GM12878 (cell line): ENCODE data around the gene BMERB1. TPM values are rescaled to one million over a fixed set of nuclear protein-coding genes. Genes with fewer than 3 reads are reported as not detected.

ENCODE experiments used
- ATAC-seq: fragments of 200-7000 bp; cut with Tn5 transposase; 3 replicates; pipeline ENCODE4 v1.9.1; 2020; ENCODE audit warnings: mild to moderate bottlenecking, moderate library complexity
- BruUV-seq: library from RNA; stranded (reverse); fragments of 400-500 nt; replicated peaks from 2 replicates; lab custom pipeline; 2021; lab: Mats Ljungman, UMichigan
- CTCF ChIA-PET: fragments of 300-600 bp; sonication (Branson Sonifier 250); formaldehyde crosslinking; extraction: SDS; loops from one replicate; lab custom pipeline; 2021; ENCODE audit warnings: inconsistent platforms; lab: Yijun Ruan, JAX
- POLR2A ChIA-PET: fragments of 350-600 bp; formaldehyde crosslinking; extraction: SDS; loops from one replicate; lab custom pipeline; 2021; ENCODE audit warnings: inconsistent platforms; lab: Charles Lee
- RAD21 ChIA-PET: fragments of 300-600 bp; sonication (Branson Sonifier 250); formaldehyde crosslinking; loops from one replicate; lab custom pipeline; 2023; ENCODE audit warnings: antibody characterized with exemption; ENCODE audit not compliant: unreplicated experiment; lab: Charles Lee
- SMC1A ChIA-PET: fragments of 300-600 bp; sonication (Branson Sonifier 250); formaldehyde crosslinking; loops from one replicate; lab custom pipeline; 2023; ENCODE audit not compliant: unreplicated experiment, uncharacterized antibody; lab: Charles Lee
- DNase-seq: peaks from one replicate; pipeline ENCODE4 v3.0.0-alpha.2; 2011; ENCODE audit warnings: low read depth, low spot score
- FAIRE-seq: peaks from 3 replicates; lab custom pipeline; 2011; peaks lifted over from hg19 to GRCh38; lab: Jason Lieb, UNC
- H2AFZ ChIP-seq: 2 replicates; pipeline ENCODE4 v1.6.0; 2011; ENCODE audit warnings: low read depth, low read length, control low read depth; ENCODE audit not compliant: control insufficient read depth
- H3K27ac ChIP-seq: 2 replicates; pipeline ENCODE4 v1.5.1; 2011; ENCODE audit warnings: control low read depth; ENCODE audit not compliant: control insufficient read depth, insufficient read depth
- H3K27me3 ChIP-seq, 2 experiments: replicated peaks in 1 of 2; 2 replicates each; pipeline versions ENCODE4 v1.6.0 to v1.6.1; 2011; ENCODE audit warnings: low read length in 1 of 2; ENCODE audit not compliant: control insufficient read depth in 2 of 2, insufficient read depth in 2 of 2
- H3K36me3 ChIP-seq, 2 experiments: 2 replicates each; pipeline ENCODE4 v1.5.1; 2011; ENCODE audit warnings: low read length in 1 of 2; ENCODE audit not compliant: control insufficient read depth in 2 of 2, insufficient read depth in 2 of 2
- H3K4me1 ChIP-seq: 2 replicates; pipeline ENCODE4 v1.6.1; 2011; ENCODE audit warnings: mild to moderate bottlenecking, low read length, moderate library complexity, mixed read lengths; ENCODE audit not compliant: control insufficient read depth, insufficient read depth
- H3K4me2 ChIP-seq: 2 replicates; pipeline ENCODE4 v1.6.0; 2011; ENCODE audit warnings: control low read depth; ENCODE audit not compliant: control insufficient read depth, insufficient read depth
- H3K4me3 ChIP-seq: fragments of 200-600 bp; sonication (generic); 2 replicates; pipeline ENCODE4 v1.5.1; 2016
- H3K79me2 ChIP-seq: 2 replicates; pipeline ENCODE4 v1.6.0; 2011; ENCODE audit warnings: low read length; ENCODE audit not compliant: control insufficient read depth, insufficient read depth
- H3K9ac ChIP-seq: 2 replicates; pipeline ENCODE4 v1.8.0; 2011; ENCODE audit warnings: low read length, control low read depth, mixed read lengths; ENCODE audit not compliant: control insufficient read depth, insufficient read depth
- H3K9me3 ChIP-seq: replicated peaks from 3 replicates; pipeline ENCODE4 v1.5.1; 2011; ENCODE audit warnings: mild to moderate bottlenecking, low read length; ENCODE audit not compliant: control insufficient read depth, insufficient read depth
- H4K20me1 ChIP-seq: 2 replicates; pipeline ENCODE4 v1.6.0; 2011; ENCODE audit not compliant: control insufficient read depth, insufficient read depth
- BMI1 ChIP-seq: fragments of 450-650 bp; IDR thresholded peaks from 2 replicates; pipeline ENCODE4 v1.6.1; 2016; ENCODE audit warnings: mild to moderate bottlenecking, moderate library complexity, borderline replicate concordance
- CEBPZ ChIP-seq: fragments of 150-350 bp; IDR thresholded peaks from 2 replicates; pipeline ENCODE4 v1.6.1; 2016; ENCODE audit warnings: low read depth, low read length
- EZH2 ChIP-seq: IDR thresholded peaks from 2 replicates; pipeline ENCODE4 v1.6.1; 2012; ENCODE audit warnings: low read depth, mild to moderate bottlenecking, control low read depth, inconsistent platforms, low read length, borderline replicate concordance; ENCODE audit not compliant: control insufficient read depth
- POLR2A ChIP-seq: IDR thresholded peaks from 2 replicates; pipeline ENCODE4 v1.6.1; 2011; ENCODE audit warnings: low read depth, mild to moderate bottlenecking, low read length
- RFX5 ChIP-seq: IDR thresholded peaks from 2 replicates; pipeline ENCODE4 v1.6.1; 2011; ENCODE audit warnings: low read depth, low read length, improper control_type of control experiment
- SMAD1 ChIP-seq: fragments of 450-650 bp; IDR thresholded peaks from 2 replicates; pipeline ENCODE4 v1.6.1; 2018; ENCODE audit warnings: mild to moderate bottlenecking, low read depth; ENCODE audit not compliant: partially characterized antibody
- YBX1 ChIP-seq: fragments of 450-650 bp; IDR thresholded peaks from 2 replicates; pipeline ENCODE4 v1.6.1; 2016; ENCODE audit warnings: antibody characterized with exemption
- ZNF217 ChIP-seq: fragments of 450-650 bp; IDR thresholded peaks from 2 replicates; pipeline ENCODE4 v1.6.1; 2017; ENCODE audit warnings: antibody characterized with exemption, mild to moderate bottlenecking
- WGBS: methylation state at CpG from one replicate; pipeline ENCODE4 v1.1.6; 2016; ENCODE audit warnings: low lambda C conversion rate; ENCODE audit not compliant: insufficient replicate concordance, insufficient coverage; ENCODE audit errors: missing lambda C conversion rate; 5-methylcytosine and 5-hydroxymethylcytosine counted together
- in situ Hi-C: fragments of 300-500 bp; cut with MboI; formaldehyde crosslinking; loops from 9 replicates; pipeline ENCODE4 v1.14.3; 2018; ENCODE audit warnings: mixed read lengths
- intact Hi-C: fragments of 100-400 bp; cut with micrococcal nuclease; formaldehyde crosslinking; loops from one replicate; pipeline ENCODE4 v1.14.2; 2022; ENCODE audit not compliant: unreplicated experiment
- polyA plus RNA-seq, 11 experiments: library from polyadenylated mRNA; depleted of rRNA in 4 of 11; unstranded in 6 of 11; stranded (reverse) in 5 of 11; fragments of >200 nt; fragmentation: Nextera tagmentation in 4 of 11; fragmentation: Illumina TruSeq in 1 of 11; extraction: Ambion mirVana in 4 of 11; extraction: Trizol in 1 of 11; gene quantifications; 1 replicate in 1 of 11; 2 replicates in 10 of 11; pipeline versions ENCODE4 v1.2.1 to v1.2.3, GENCODE V29; 2011 to 2016; ENCODE audit warnings: inconsistent platforms in 2 of 11, missing spikeins in 2 of 11, low read depth in 1 of 11
- total RNA-seq, 4 experiments: library from RNA; depleted of rRNA in 3 of 4; stranded (reverse); fragments of >200 nt in 3 of 4; fragmentation: Illumina TruSeq in 1 of 4; extraction: Trizol in 1 of 4; gene quantifications; 2 replicates each; pipeline versions ENCODE4 v1.2.1 to v1.2.3, GENCODE V29; 2013 to 2021
- TF ChIP-seq, protein P1 (sequence below): fragments of 450-650 bp; IDR thresholded peaks from 2 replicates; pipeline ENCODE4 v1.6.1; 2018; ENCODE audit warnings: borderline replicate concordance, mild to moderate bottlenecking; ENCODE audit not compliant: partially characterized antibody
- TF ChIP-seq, protein P2 (sequence below): fragments of 450-650 bp; IDR thresholded peaks from 2 replicates; pipeline ENCODE4 v1.6.1; 2016; ENCODE audit warnings: mild to moderate bottlenecking

The BMERB1 gene
- total and polyA plus RNA-seq, 10 of the 15 experiments (the other 5 are each of a cell fraction or from before 2014, with no cell fraction given), result 0.05 to 0.68 (median 0.34) TPM

DNA sequence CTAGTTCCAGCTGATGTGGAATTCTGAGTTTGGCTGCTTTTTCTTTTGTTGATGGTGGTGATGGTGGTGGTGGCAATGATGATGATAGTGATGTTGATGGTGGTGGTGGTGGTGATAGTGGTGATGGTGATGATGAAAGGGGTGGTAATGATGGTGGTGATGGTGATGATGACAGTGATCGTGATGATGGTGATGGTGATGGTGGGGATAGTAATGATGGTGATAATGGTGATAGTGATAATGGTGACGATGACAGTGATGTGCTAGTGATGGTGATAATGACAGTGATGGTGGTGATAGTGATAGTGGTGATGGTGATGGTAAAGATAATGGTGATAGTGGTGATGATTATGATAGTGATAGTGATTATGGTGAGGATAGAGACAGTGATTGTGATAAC, 61.5 kb downstream of the BMERB1 start:
- SMC1A ChIA-PET, result no interaction called here
- H3K27ac ChIP-seq, result no peak overlapping the region
- no peaks in the 10 kb centered on the region for H4K20me1 ChIP-seq
- CTCF ChIA-PET, result no interaction called here
- TF ChIP-seq, protein P1, sequence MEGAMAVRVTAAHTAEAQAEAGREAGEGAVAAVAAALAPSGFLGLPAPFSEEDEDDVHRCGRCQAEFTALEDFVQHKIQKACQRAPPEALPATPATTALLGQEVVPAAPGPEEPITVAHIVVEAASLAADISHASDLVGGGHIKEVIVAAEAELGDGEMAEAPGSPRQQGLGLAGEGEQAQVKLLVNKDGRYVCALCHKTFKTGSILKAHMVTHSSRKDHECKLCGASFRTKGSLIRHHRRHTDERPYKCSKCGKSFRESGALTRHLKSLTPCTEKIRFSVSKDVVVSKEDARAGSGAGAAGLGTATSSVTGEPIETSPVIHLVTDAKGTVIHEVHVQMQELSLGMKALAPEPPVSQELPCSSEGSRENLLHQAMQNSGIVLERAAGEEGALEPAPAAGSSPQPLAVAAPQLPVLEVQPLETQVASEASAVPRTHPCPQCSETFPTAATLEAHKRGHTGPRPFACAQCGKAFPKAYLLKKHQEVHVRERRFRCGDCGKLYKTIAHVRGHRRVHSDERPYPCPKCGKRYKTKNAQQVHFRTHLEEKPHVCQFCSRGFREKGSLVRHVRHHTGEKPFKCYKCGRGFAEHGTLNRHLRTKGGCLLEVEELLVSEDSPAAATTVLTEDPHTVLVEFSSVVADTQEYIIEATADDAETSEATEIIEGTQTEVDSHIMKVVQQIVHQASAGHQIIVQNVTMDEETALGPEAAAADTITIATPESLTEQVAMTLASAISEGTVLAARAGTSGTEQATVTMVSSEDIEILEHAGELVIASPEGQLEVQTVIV, result peak; percentile 28
- no peak for TF ChIP-seq EZH2
- H2AFZ ChIP-seq, result no peak overlapping the region
- RAD21 ChIA-PET, result no interaction called here
- ATAC-seq (no peak), FAIRE-seq (no peak), DNase-seq (no peak)
- no TSS peak for BruUV-seq
- H3K27me3 ChIP-seq, result no peaks in the 10 kb centered on the region; a peak in 1 of 4 replicates
- no peaks in the 10 kb centered on the region for H3K36me3 ChIP-seq
- H3K79me2 ChIP-seq, result no peaks in the 10 kb centered on the region
- no peak overlapping the region for H3K9ac ChIP-seq
- 35% methylated on average over 2 of the region's 2 CpGs for WGBS
- POLR2A ChIA-PET, result no interaction called here
- in situ Hi-C loops (no loop called here), intact Hi-C loops (no loop called here)
- H3K9me3 ChIP-seq, result no peaks in the 10 kb centered on the region
- no peaks in the 10 kb centered on the region for H3K4me1 ChIP-seq
- no peak overlapping the region for H3K4me3 ChIP-seq
- H3K4me2 ChIP-seq, result no peak overlapping the region

GRCh38 chr16:15498427-15499175, 64.2 kb downstream of the BMERB1 start:
- ChIA-PET SMC1A (no interaction called here), CTCF (no interaction called here), RAD21 (no interaction called here), POLR2A (no interaction called here)
- Histone ChIP-seq H3K27me3 (no peaks in the 10 kb centered on the region; a peak in 1 of 4 replicates), H3K36me3 (no peaks in the 10 kb centered on the region), H3K4me3 (no peak overlapping the region), H3K9ac (no peak overlapping the region), H3K27ac (no peak overlapping the region), H3K79me2 (no peaks in the 10 kb centered on the region), H3K9me3 (no peaks in the 10 kb centered on the region), H3K4me1 (no peaks in the 10 kb centered on the region), H3K4me2 (no peak overlapping the region), H4K20me1 (no peaks in the 10 kb centered on the region), H2AFZ (no peak overlapping the region)
- intact Hi-C loops (no loop called here), in situ Hi-C loops (no loop called here)
- no peak for FAIRE-seq
- WGBS, result 13% methylated on average over 2 of the region's 2 CpGs
- no peak for DNase-seq
- ATAC-seq, result no peak
- BruUV-seq, result no TSS peak
- no peak for TF ChIP-seq SMAD1
- TF ChIP-seq BMI1, result no peak
- TF ChIP-seq, protein P2, sequence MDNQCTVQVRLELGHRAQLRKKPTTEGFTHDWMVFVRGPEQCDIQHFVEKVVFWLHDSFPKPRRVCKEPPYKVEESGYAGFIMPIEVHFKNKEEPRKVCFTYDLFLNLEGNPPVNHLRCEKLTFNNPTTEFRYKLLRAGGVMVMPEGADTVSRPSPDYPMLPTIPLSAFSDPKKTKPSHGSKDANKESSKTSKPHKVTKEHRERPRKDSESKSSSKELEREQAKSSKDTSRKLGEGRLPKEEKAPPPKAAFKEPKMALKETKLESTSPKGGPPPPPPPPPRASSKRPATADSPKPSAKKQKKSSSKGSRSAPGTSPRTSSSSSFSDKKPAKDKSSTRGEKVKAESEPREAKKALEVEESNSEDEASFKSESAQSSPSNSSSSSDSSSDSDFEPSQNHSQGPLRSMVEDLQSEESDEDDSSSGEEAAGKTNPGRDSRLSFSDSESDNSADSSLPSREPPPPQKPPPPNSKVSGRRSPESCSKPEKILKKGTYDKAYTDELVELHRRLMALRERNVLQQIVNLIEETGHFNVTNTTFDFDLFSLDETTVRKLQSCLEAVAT, result no peak
- no peak for TF ChIP-seq POLR2A
- no peak for TF ChIP-seq YBX1
- TF ChIP-seq RFX5, result no peak
- TF ChIP-seq CEBPZ, result no peak
- no peak for TF ChIP-seq ZNF217
